GM12878 (cell line): ENCODE data around the gene CHAF1A.

Experiments used
- CHD1 ChIP-seq: IDR thresholded peaks from 2 replicates; pipeline ENCODE4 v1.6.1; 2012; ENCODE audit warnings: low read depth, low read length, improper control_type of control experiment
- CTCF ChIP-seq, 3 experiments: IDR thresholded peaks in 2 of 3; conservative IDR thresholded peaks in 1 of 3; 2 replicates each; pipeline ENCODE4 v1.5.1; 2011; ENCODE audit warnings: low read depth in 3 of 3, low read length in 3 of 3, mild to moderate bottlenecking in 3 of 3, control low read depth in 2 of 3, moderate library complexity in 2 of 3, inconsistent platforms in 1 of 3, mixed read lengths in 1 of 3; ENCODE audit not compliant: control insufficient read depth in 2 of 3, insufficient read depth in 1 of 3; ENCODE audit errors: extremely low read depth in 1 of 3
- EP300 ChIP-seq, 2 experiments: fragments of 150-350 bp in 1 of 2; IDR thresholded peaks; 2 replicates each; pipeline ENCODE4 v1.6.1; 2011 to 2012; ENCODE audit warnings: low read depth in 2 of 2, low read length in 2 of 2, borderline replicate concordance in 1 of 2, improper control_type of control experiment in 1 of 2, inconsistent platforms in 1 of 2; ENCODE audit not compliant: control insufficient read depth in 1 of 2
- EZH2 ChIP-seq: IDR thresholded peaks from 2 replicates; pipeline ENCODE4 v1.6.1; 2012; ENCODE audit warnings: low read depth, mild to moderate bottlenecking, control low read depth, inconsistent platforms, low read length, borderline replicate concordance; ENCODE audit not compliant: control insufficient read depth
- FOS ChIP-seq: IDR thresholded peaks from 3 replicates; pipeline ENCODE4 v1.6.1; 2011; ENCODE audit warnings: borderline replicate concordance; ENCODE audit not compliant: insufficient read length; ENCODE audit errors: extremely low read depth
- JUNB ChIP-seq: IDR thresholded peaks from 2 replicates; pipeline ENCODE4 v1.6.1; 2016; ENCODE audit warnings: antibody characterized with exemption, mild to moderate bottlenecking
- MYC ChIP-seq: IDR thresholded peaks from 2 replicates; pipeline ENCODE4 v1.6.1; 2011; ENCODE audit warnings: mild to moderate bottlenecking, low read length, moderate library complexity, inconsistent platforms; ENCODE audit not compliant: insufficient read depth, insufficient replicate concordance, insufficient read length, severe bottlenecking
- NR2C1 ChIP-seq: fragments of 450-650 bp; IDR thresholded peaks from 2 replicates; pipeline ENCODE4 v1.6.1; 2017; ENCODE audit warnings: antibody characterized with exemption, mild to moderate bottlenecking, moderate library complexity
- PAX5 ChIP-seq: IDR thresholded peaks from 2 replicates; pipeline ENCODE4 v1.6.1; 2011; ENCODE audit warnings: low read depth, low read length, borderline replicate concordance
- POLR2AphosphoS5 ChIP-seq: IDR thresholded peaks from 2 replicates; pipeline ENCODE4 v1.6.1; 2011; ENCODE audit warnings: mild to moderate bottlenecking, low read length, inconsistent platforms
- SPI1 ChIP-seq: IDR thresholded peaks from 2 replicates; pipeline ENCODE4 v1.6.1; 2011; ENCODE audit warnings: low read depth, mild to moderate bottlenecking, low read length, moderate library complexity, borderline replicate concordance; ENCODE audit not compliant: insufficient read depth
- TAF1 ChIP-seq: IDR thresholded peaks from 2 replicates; pipeline ENCODE4 v1.6.1; 2011; ENCODE audit warnings: mild to moderate bottlenecking, low read depth, low read length, borderline replicate concordance
- ZNF24 ChIP-seq: fragments of 450-650 bp; IDR thresholded peaks from 2 replicates; pipeline ENCODE4 v1.6.1; 2017; ENCODE audit warnings: antibody characterized with exemption, mild to moderate bottlenecking

GRCh38 chr19:4359627-4360000, 42.8 kb upstream of the CHAF1A start:
- no peak for TF ChIP-seq SPI1
- no peak for TF ChIP-seq CTCF (IDR thresholded peaks at IDR 0.05 in 2 of 3, conservative IDR thresholded peaks at IDR 0.05 in 1 of 3; ENCODE audit: control insufficient read depth in 2 of 3, extremely low read depth in 1 of 3, insufficient read depth in 1 of 3, low read depth in 3 of 3, low read length in 3 of 3)
- TF ChIP-seq ZNF24, result no peak
- no peak for TF ChIP-seq TAF1
- no peak for TF ChIP-seq FOS
- TF ChIP-seq POLR2AphosphoS5, result no peak
- TF ChIP-seq JUNB, result no peak
- no peak for TF ChIP-seq CHD1
- TF ChIP-seq EP300 (IDR thresholded peaks at IDR 0.05; ENCODE audit: borderline replicate concordance in 1 of 2, control insufficient read depth in 1 of 2, low read depth in 2 of 2, low read length in 2 of 2), result no peak
- TF ChIP-seq EZH2, result no peak
- no peak for TF ChIP-seq PAX5
- TF ChIP-seq MYC, result no peak
- TF ChIP-seq NR2C1, result no peak
